Measurements from ENCODE around the gene OPHN1.
"Not testable (repeated sequence)": the region's sequence is repeated elsewhere in the genome, so short reads cannot be mapped to it uniquely, and the experiment has no call there.

Gene OPHN1

DNA sequence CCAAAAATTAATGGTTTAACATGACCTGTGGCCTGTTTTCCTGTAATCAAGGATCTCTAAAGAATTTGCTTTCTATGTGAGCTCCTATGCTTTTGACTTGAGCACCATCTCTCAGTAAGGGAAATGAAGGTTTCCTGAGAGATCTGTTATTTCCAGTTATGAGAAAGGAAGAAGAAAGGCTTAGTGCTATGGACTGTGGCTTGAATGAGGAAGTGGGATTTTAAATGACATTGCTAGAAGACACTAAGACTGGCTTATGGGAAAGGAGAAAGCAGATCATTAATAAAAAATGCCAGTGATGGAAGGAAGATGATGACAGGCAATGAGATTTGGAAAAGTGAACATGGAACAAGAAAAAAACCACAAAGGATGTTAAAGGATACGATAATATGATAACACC lies 285.4 kb downstream of the OPHN1 start:
- DNase-seq (ENCODE audit: low read depth), result no peak

DNA sequence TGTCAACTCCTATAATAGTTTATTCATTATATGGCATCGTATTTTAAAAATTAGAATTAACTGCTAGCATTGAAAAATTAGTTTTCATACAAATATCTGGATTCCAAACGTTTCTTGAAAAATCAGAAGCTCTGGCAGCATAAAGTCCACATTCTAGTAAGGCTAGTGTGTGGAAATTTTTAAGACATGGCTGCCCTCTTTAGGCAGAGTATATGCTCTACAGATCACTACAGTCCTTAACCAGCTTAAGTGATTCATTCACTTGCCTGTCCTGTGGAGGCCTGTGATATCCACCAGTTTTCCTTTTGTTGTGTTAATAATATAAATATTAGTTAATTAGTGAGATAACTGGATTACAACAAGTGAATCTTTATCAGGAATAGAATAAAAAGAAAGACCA lies 287.2 kb downstream of the OPHN1 start:
- DNase-seq (ENCODE audit: low read depth), result no peak

DNA sequence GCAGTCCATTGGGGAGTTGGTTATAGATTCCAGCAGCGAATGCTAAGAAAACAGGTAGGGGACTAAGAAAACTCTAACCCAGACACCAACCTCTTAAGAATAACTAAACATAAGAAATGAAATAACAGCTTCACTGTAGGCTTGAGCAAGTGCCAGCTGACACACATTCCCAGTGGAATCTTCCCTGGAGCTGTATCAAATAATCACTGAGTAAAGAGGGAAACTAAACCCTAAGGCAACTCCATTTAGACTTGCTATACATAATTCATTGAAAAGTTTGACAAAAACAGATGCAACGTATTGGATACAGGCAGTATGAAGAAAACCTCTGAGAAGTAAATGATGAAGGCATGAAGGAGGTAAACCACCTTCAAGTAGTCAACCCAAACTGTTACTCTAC lies 293.5 kb downstream of the OPHN1 start:
- DNase-seq (ENCODE audit: low read depth), result no peak

DNA sequence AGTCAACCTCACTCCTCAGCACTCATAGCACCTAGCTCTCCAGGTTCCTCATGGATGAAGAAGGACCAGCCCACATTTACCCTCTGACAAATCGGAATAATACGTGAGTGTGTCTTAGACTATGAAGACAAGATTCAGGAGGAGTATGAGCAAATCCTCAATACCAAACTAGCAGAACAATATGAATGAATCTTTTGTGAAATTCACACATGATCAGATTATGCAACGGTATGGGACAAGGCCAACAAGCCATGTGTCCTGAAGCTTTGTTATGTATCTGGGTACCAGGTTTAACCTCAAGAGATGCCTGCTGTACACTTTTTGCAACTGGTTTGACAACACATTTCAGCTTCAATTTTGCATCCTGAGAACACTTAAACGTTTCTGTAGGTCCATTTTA lies 300.1 kb downstream of the OPHN1 start:
- no peak for DNase-seq (ENCODE audit: low read depth)

DNA sequence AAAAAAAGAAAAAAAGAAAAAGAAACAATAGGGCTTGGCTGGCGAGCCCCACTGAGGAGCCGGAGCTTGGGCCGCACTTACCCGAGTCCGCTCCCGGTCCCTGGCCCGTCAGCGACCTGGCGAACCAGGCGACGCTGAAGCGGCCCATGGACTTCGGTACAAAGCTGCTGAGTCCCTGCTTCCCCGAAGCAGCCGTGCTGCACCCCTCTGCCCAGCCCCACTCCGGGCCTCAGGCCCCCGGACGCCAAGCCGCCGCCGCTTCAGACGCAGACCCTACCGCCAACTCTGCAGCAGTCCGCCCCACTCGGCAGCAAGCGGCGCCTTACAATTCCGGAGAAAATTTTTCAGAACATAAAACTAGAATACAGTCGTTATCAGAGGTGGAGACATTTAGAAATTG lies 300.5 kb downstream of the OPHN1 start:
- DNase-seq (ENCODE audit: low read depth), result no peak

DNA sequence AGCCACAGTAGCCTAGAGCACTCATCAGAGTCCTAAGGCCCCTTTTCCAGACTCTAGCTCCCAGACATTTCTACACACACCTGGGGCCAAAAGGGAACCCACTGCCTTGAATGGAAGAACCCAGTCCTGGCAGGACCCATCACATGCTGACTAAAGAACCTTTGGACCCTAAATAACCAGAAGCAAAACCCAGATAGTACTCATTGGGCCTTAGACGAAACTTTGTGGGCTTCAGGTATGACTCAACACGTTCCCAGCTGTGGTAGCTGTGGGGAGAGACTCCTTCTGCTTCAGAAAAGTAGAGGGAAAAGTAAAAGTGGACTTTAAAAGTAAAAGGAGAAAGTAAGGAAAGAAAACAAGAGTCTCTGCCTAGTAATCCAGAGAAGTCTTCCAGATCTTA lies 311.5 kb downstream of the OPHN1 start:
- DNase-seq (ENCODE audit: low read depth), result no peak

DNA sequence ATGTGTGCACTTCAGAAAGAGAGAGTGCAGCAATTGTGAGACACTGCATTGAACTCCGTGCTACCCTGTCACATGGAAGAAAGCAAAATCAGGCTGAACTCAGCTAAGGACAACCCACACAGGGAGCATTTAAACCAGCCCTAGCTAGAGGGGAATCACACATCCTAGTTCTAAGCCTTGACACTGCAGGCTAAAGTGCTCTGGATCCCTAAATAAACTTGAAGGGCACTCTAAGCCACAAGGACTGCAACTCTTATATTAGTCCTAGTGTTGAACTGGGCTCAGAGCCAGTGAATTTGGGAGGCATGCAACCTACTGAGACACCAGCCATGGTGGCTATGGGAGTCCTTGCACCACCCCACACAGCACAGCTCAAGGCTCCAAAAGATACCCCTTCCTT lies 311.9 kb downstream of the OPHN1 start:
- no peak for DNase-seq (ENCODE audit: low read depth)

DNA sequence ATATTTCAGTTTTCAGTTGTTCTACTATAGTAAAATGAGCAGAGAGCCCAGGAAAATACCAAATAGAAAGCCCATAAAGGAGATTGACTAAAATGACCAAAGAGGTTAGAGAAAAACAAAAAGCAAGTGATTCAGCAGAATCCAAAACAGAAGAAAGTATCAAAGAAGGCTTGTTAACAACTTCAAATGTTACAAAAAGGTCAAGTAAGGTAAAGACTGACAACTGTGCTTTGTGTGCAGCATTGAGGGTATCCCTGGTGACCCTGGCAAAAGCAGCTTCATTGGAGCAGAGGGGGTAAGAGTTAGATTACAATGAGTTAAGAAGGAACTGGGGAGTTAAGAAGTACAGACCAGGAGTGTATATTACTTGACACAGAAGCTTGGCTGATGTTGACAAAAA lies 317.9 kb downstream of the OPHN1 start:
- DNase-seq (ENCODE audit: low read depth), result no peak

DNA sequence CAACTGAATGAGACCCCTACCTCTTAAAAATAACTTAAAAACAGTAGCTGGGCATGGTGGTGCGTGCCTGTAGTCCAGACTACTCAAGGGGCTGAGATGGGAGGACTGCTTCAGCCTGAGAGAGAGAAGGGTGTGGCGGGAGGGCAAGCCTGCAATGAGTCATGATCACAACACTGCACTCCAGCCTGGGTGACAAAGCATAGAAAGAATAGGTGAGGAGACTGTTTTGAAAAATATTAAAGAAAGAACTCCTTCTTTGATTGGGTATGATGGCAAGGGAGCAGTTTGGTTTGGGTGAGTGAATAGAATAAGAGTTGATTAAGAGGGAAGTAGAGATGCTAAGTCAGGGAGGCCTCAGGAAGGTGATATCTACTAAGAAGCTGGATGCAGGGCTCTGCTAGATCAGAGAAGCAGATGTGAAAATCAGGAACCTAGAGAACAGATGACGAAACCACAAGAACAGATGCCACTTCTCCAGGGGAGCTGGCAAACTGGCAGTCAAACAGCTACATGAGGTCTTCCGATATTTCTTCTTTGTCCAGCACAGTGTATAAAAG lies 318.6 kb downstream of the OPHN1 start:
- no peak for DNase-seq (ENCODE audit: low read depth)

DNA sequence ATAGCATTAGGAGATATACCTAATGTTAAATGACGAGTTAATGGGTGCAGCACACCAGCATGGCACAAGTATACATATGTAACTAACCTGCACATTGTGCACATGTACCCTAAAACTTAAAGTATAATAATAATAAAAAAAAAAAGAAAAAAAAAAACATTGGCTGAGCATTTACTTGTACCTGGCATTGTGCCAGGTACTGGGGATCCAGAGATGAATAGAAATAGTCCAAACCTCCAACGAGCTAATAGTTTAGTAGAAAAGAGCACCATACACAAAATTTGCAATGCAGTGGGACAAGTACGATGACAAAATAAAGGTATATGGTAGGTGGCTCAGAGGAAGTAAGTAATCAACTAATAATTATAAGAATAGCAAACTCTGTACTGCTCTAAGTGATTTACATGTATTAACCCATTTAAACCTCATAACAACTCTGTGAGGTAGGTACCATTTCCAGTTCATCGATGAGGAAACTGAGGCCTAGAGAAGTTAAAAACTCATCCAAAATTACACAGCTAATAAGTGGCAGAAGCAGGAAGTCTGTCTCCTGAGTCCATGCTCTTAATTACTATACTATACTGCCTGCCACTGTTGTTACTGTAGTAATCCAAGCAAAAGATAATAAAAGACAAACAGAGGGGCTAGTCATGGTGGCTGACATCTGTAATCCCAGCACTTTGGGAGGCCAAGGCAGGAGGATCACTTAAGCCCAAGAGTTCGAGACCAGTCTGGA lies 319.3 kb downstream of the OPHN1 start:
- no peak for DNase-seq (ENCODE audit: low read depth)

DNA sequence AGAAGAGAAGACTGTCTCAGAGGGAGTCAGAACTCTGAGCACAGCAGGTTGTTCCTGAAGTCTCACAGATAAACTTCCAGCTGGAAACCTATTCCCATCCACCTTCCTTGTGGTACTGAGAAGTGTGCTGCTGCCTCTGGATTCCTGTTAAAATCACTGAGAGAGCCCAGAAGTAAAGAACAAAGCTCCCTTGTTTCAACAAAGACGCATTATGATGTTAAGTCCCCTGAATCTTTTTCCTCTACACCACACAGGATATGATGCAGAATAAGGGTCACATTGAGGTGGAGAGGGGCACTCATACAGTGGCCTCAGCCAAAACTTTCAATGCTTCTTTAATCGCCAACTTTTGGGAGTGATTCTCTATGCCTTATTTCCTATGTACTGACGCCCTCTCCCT lies 321.0 kb downstream of the OPHN1 start:
- no peak for DNase-seq (ENCODE audit: low read depth)

DNA sequence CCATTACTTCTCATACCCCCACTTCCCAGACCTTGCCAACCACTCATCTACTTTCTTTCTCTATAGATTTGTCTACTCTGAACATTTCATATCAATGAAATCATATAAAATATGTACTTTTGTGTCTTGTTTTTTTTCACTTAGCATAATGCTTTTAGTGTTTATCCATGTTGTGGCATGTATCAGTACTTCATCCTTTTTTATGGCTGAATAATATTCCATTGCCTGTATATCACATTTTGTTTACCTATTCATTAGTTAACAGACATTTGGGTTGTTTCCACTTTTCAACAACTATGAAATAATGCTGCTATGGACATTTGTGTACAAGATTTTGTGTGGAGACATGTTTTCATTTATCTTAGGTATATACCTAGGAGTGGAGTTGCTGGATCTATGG lies 324.1 kb downstream of the OPHN1 start:
- no peak for DNase-seq (ENCODE audit: low read depth)

DNA sequence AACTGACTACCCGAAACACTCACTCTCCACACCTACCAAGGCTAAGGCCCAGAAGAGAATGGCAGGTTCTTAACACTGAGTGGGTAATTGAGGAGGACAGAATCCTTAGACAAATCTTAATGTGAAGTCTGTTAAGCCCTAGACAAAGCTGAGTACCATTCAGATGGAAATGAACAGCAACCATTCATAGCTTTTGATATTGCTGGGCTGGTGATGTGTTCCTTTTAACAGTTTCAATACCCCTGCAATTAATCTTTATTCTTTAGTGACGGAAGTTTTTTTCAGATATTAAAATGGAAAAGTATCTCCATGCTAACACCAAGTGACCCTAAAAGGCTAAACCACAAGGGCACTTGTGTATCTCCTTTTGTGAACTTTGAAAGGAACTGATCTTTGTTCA lies 334.9 kb downstream of the OPHN1 start:
- DNase-seq (ENCODE audit: low read depth), result no peak

DNA sequence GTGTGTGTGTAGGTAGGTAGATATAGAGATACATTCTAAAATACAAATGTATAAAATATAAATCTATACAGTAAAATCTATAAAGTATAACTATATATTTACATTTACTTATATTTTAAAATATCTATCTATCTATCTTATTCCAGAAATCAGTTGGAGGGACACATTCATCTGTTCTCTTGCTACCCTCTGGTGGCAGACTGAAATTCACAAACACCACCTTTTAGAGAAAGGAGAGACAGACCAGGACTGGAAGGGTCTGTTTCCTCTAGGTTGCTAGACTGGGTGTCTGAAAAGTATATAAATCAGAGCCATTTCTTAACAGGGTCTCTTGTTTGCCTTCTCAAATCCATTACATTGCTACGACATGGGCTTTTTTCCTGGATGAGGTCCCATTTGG lies 343.0 kb downstream of the OPHN1 start:
- DNase-seq (ENCODE audit: low read depth), result no peak

DNA sequence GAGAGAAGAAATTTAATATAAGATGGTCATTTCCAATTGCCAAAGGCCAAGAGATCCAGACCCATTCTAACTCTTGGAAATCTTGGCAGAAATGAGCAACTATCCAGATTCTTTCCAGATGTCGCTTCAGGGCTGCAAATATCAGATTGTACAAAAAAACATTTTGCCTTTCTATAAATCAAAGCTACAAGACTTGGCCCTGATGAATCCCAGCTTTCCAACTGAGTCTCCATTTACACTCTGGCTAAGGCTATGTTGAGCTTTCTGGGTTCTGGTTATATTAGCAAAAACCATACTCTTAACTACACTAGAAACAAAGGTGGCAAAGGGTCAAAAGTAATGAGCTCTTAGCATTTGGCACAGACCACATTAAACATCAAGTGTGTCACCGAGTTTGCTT lies 345.8 kb downstream of the OPHN1 start:
- no peak for DNase-seq (ENCODE audit: low read depth)

DNA sequence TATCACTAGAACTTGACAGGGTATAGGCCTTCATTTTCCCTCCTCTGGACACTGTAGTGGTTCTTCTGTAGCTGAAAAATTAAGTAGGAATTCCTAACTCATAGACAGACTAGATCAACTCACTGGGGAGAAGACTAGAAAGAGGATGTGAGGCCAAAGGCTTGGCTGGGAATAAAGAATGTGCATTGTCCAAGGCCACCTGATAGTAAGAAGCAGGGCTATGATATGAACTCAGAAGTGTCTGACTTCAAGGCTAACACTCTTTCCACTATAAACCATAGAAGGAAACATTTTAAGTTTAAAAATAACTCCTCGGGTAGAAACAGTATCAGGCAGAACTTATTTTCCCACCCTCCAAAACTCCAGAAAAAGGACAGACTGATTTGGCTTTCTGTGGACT lies 346.6 kb downstream of the OPHN1 start:
- DNase-seq (ENCODE audit: low read depth), result no peak

DNA sequence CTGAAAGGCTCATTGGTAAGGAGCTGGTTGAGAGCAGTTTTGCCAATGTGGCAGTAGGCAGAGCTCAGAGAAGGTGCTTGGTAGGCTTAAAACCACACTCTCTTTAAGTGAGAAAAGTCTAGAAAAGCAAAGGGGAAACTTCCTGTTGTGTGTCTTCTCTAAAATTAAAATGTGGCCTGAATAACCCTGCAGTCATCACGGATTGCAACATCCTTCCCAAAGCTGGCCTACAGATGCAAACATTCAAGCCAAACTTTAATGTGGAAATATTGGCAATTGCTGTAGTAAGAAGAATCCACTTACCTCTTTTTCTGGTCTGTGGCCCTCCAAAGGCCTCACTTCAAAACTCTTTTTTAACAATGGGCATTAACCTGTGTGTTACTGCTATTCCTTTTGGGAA lies 348.5 kb downstream of the OPHN1 start:
- DNase-seq (ENCODE audit: low read depth), result no peak

DNA sequence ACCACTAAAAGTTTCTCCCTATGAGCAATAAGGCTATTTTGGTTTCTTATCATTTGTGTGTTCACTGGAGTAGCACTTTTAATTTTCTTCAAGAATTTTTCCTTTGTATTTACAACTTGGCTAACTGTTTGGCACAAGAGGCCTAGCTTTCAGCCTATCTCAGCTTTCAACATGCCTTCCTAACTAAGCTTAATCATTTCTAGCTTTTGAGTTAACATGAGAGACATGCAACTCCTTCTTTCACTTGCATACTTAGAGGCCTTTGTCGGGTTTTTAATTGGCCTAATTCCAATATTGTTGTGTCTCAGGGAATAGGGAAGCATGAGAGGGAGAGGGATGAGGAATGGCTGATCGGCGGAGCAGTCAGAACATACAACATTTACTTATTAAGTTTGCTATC lies 349.8 kb downstream of the OPHN1 start:
- DNase-seq (ENCODE audit: low read depth), result no peak

DNA sequence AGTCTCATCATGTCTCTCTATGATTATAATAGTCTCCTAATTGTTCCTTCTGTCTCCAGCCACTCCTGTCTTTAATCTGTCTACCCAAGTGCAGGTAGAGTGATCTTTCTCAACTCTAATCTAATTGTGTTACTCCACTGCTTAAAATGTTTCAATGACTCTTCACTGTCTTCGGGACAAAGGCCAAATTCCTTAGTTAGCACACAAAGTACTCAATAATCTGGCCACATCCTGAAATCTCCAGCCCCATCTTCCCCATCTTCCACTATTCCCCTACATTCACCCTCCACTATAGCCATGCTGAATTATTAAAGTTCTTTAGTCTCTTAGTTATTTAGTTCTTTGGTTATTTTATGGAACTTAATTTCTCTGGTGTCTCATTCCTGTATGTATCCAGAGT lies 353.3 kb downstream of the OPHN1 start:
- DNase-seq (ENCODE audit: low read depth), result no peak

DNA sequence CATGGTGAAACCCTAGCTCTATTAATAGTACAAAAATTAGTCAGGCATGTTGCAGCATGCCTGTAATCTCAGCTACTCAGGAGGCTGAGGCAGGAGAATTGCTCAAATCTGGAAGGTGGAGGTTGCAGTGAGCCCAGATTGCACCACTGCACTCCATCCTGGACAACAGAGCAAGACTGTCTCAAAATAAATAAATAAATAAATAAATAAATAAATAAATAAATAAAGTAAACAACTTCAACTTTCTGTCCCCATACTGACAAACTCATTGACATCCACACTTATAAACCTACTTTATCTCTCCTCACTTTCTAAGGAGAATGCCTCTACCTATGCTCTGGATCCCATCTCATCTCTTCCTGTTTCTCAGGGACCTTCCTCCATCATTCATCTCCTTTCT lies 354.5 kb downstream of the OPHN1 start:
- not testable (repeated sequence) for DNase-seq (ENCODE audit: low read depth)

DNA sequence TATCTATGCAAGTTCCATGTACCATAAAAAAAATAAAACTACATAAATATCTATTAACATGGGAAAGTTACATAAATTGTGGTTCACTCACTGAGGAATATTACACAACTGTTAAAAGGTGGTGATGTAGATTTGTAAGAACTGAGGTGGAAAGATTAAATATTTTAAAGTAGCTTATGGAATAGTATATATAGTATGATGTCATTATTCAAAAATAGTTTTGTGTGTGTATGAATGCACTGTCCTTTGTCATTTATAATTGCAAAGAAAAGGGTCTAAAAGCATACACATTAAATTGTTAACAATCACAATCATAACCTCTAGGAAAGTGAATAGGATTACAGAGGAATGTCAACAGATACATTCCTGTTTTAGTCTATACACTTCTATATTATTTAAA lies 355.9 kb downstream of the OPHN1 start:
- no peak for DNase-seq (ENCODE audit: low read depth)

DNA sequence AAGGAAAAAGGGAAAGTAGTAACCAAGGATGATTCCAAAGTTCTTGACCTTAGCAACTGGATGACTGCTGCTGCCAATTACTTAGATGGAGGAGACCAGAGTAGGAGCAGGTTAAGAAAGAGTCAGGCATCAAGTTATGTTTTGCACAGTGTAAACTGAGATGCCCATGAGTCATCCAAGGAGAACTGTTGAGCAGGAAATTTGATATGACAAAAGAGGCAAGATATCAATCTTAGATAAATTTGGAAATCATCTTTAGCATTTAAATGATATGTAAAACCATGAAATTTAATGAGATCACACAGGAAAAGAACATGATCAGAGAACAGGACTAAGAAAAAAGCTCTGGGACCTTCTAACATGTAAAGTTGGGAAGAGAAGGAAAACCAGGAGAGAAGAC lies 361.3 kb downstream of the OPHN1 start:
- DNase-seq (ENCODE audit: low read depth), result no peak

DNA sequence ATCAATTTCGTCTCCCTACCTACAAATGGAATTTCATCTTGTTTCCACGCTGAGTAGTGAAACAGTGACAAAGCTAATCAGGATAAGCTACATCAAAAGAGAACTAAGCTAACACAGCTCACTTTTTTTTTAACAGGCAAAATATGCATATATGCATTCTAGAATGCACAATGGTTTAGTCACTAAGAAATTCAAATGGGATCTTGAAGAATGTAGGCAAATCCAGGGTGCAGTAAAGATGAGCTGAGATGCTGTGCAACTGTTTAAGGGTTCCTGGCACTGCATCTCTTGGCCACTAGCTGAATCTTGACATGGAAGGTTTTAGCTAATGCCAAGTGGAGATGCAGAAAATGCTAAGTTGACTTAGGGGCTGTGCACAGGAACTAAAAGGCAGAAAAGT lies 363.2 kb downstream of the OPHN1 start:
- not testable (repeated sequence) for DNase-seq (ENCODE audit: low read depth)

DNA sequence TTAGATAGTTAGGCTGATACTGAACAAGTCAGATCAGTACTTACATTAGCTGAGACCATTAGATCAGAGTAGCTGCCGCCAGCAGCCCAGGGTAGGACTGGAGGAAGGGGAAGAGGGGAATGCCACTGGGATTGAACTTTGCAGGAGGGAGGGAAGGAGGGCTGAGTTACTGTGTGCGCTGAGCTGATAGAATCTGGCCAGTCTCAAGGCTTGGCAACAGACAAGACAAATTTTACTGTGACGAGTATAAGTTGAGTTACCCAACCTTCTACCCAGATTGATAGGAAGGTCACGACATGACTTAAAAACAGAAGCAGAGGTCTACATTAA lies 372.1 kb downstream of the OPHN1 start:
- DNase-seq (ENCODE audit: low read depth), result no peak

Measured in T-helper 22 cell (primary cell).